Measurements from ENCODE around the gene DDX54.

Gene DDX54

GRCh38 chr12:113185180-113186032, at the start of gene DDX54, which contains the start of gene RITA1:
DDX54 (minus strand) TSS chr12:113185478; CDS start chr12:113185451, 27 bp downstream.
RITA1 (plus strand) TSS chr12:113185721; CDS start chr12:113186747, 1,026 bp downstream.
- no CpG with 5 or more reads among the region's 89 CpGs for WGBS (ENCODE audit: insufficient coverage, insufficient read length)
- H3K9me3 ChIP-seq (ENCODE audit: control insufficient read depth, insufficient read depth, low read length): no peaks in the 10 kb centered on the region
- H3K4me3 ChIP-seq (ENCODE audit: low read length): peak within 1 kb of the TSS; percentile 75; the same call in 1 of the 2 replicates
- peaks cover 2% of the 10 kb centered on the region; the same call in 1 of the 2 replicates for H3K4me1 ChIP-seq (ENCODE audit: control insufficient read depth, insufficient read depth, low read length)
- H3K36me3 ChIP-seq (ENCODE audit: control insufficient read depth, insufficient read depth, low read length): peaks cover 6% of the 10 kb centered on the region; the same call in 1 of the 2 replicates
- peak; percentile 61 for DNase-seq (ENCODE audit: low read depth, low spot score)
- H3K27me3 ChIP-seq (ENCODE audit: control insufficient read depth, insufficient read depth, low read length): no peaks in the 10 kb centered on the region
- no peak within 1 kb of the TSS for H3K27ac ChIP-seq (ENCODE audit: low read length)

GRCh38 chr12:113234483-113234882, 49.2 kb upstream of the DDX54 start:
- Histone ChIP-seq H3K36me3 (ENCODE audit: control insufficient read depth, insufficient read depth, low read length) (no peaks in the 10 kb centered on the region), H3K9me3 (ENCODE audit: control insufficient read depth, insufficient read depth, low read length) (no peaks in the 10 kb centered on the region), H3K4me1 (ENCODE audit: control insufficient read depth, insufficient read depth, low read length) (peaks cover 11% of the 10 kb centered on the region; the same call in 1 of the 2 replicates), H3K27ac (ENCODE audit: low read length) (no peak overlapping the region), H3K4me3 (ENCODE audit: low read length) (no peak overlapping the region), H3K27me3 (ENCODE audit: control insufficient read depth, insufficient read depth, low read length) (no peaks in the 10 kb centered on the region)
- DNase-seq (ENCODE audit: low read depth, low spot score): no peak
- WGBS (ENCODE audit: insufficient coverage, insufficient read length): no CpG with 5 or more reads among the region's 4 CpGs

DNA sequence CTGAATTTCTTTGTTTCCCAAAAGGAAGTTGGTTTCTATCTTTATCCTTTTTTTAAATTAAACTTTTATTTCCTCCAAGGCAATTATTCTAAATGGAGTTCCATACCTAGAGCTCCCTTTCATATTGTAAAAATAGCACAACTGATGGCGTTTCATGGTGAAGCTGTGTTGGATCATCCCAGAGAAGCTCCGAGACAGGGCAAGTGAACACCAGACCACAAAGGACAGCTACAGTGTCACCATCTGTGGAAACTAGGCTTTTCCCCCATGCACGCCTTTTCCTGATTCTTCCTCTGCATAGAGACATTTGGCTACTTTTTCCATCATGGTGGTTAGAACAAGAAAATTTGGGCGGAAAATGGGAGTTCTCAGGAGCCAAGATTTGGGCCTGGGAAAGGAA, 48.7 kb upstream of the DDX54 start:
- no peaks in the 10 kb centered on the region for H3K9me3 ChIP-seq (ENCODE audit: control insufficient read depth, insufficient read depth, low read length)
- peaks cover 11% of the 10 kb centered on the region; the same call in 1 of the 2 replicates for H3K4me1 ChIP-seq (ENCODE audit: control insufficient read depth, insufficient read depth, low read length)
- no CpG with 5 or more reads among the region's 4 CpGs for WGBS (ENCODE audit: insufficient coverage, insufficient read length)
- H3K27ac ChIP-seq (ENCODE audit: low read length): no peak overlapping the region
- H3K4me3 ChIP-seq (ENCODE audit: low read length): no peak overlapping the region
- H3K27me3 ChIP-seq (ENCODE audit: control insufficient read depth, insufficient read depth, low read length): no peaks in the 10 kb centered on the region
- H3K36me3 ChIP-seq (ENCODE audit: control insufficient read depth, insufficient read depth, low read length): no peaks in the 10 kb centered on the region
- no peak for DNase-seq (ENCODE audit: low read depth, low spot score)

DNA sequence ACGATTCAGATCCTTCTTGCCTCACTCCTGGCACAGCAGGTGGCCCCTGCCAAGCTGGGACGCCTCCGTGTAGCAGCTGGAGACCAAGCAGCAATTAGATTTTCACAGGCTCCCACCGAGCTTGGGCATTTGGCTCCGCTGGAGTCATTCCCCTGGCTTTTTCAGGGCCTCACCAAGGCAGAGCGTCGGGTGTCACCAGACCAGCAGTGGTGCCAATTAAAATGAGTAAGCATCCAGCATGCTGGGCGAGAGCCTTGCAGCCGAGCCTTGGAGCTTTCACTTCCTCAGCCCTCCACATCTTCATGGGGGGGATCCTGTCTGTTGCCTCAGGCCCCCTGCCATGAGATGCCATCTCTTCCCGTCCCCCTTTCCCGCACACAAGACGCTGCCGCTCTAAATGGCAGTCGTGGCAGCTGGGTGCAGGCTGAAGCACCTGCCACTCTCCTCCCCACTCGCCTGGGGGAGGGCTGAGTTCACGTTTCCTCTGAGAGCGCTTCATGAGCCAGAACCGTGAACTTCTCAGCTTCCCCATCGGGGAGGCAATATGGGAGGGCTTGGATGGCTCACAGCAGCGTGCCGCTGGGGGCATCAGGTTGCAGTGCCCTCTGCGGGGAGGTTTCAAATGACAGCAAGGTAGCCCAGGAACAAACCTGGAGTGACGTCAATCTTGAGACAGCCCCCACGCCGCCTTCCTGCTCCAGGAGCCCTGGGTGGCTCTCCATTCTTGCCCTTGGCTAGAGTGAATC, 47.7 kb upstream of the DDX54 start:
- H3K4me1 ChIP-seq (ENCODE audit: control insufficient read depth, insufficient read depth, low read length): peaks cover 11% of the 10 kb centered on the region; the same call in 1 of the 2 replicates
- WGBS (ENCODE audit: insufficient coverage, insufficient read length): no CpG with 5 or more reads among the region's 25 CpGs
- H3K9me3 ChIP-seq (ENCODE audit: control insufficient read depth, insufficient read depth, low read length): no peaks in the 10 kb centered on the region
- H3K27ac ChIP-seq (ENCODE audit: low read length): no peak overlapping the region
- DNase-seq (ENCODE audit: low read depth, low spot score): peak; percentile 67
- H3K4me3 ChIP-seq (ENCODE audit: low read length): no peak overlapping the region
- H3K36me3 ChIP-seq (ENCODE audit: control insufficient read depth, insufficient read depth, low read length): no peaks in the 10 kb centered on the region
- no peaks in the 10 kb centered on the region for H3K27me3 ChIP-seq (ENCODE audit: control insufficient read depth, insufficient read depth, low read length)

- Histone ChIP-seq H3K9me3 (ENCODE audit: control insufficient read depth, insufficient read depth, low read length) (no peaks in the 10 kb centered on the region), H3K4me3 (ENCODE audit: low read length) (no peak overlapping the region), H3K27ac (ENCODE audit: low read length) (no peak overlapping the region), H3K27me3 (ENCODE audit: control insufficient read depth, insufficient read depth, low read length) (no peaks in the 10 kb centered on the region), H3K36me3 (ENCODE audit: control insufficient read depth, insufficient read depth, low read length) (no peaks in the 10 kb centered on the region), H3K4me1 (ENCODE audit: control insufficient read depth, insufficient read depth, low read length) (peaks cover 11% of the 10 kb centered on the region; the same call in 1 of the 2 replicates)
- DNase-seq (ENCODE audit: low read depth, low spot score): no peak
- no CpG with 5 or more reads among the region's 18 CpGs for WGBS (ENCODE audit: insufficient coverage, insufficient read length)
Measured at GRCh38 chr12:113232089-113232839, 47.0 kb upstream of the DDX54 start.

DNA sequence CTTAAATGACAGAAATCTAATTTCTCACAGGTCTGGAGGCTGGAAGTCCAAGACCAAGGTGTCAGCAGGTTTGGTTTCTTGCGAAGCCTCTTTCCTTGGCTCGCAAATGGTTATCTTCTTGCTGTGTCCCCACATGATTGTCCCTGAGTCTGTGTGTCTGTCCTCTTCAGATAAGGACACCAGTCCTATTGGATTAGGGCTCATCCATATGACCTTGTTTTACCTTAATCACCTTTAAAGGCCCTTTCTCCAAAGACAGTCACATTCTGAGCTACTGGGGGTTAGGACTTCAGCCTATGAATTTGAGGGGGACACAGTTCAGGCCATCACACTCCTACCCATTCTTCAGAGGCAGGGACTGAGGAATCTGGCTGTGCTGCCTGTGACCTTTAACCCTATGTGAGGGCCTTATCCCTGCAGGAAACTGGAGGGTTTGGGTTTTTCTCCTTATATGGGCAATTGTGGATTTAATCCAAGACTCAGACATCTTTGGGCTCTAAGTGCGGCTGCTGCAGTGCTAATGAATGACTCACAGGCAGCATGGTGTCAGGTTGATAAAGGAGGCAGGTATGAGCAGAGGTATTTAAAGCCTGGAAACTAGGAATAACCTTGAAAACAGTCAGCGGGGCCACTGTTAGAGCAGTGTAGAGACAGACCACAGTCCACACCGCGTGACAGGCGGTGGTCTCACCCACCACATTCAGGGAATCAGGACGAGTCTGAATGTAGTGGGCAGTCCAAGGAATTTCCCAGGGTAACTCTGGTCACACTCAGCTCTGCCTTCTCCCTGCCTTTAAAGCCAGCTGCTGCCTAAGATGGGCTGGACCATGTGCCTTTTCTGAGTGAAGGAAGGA, 46.2 kb upstream of the DDX54 start:
- Histone ChIP-seq H3K4me3 (ENCODE audit: low read length) (no peak overlapping the region), H3K9me3 (ENCODE audit: control insufficient read depth, insufficient read depth, low read length) (no peaks in the 10 kb centered on the region), H3K27me3 (ENCODE audit: control insufficient read depth, insufficient read depth, low read length) (no peaks in the 10 kb centered on the region), H3K36me3 (ENCODE audit: control insufficient read depth, insufficient read depth, low read length) (no peaks in the 10 kb centered on the region), H3K27ac (ENCODE audit: low read length) (no peak overlapping the region), H3K4me1 (ENCODE audit: control insufficient read depth, insufficient read depth, low read length) (peaks cover 11% of the 10 kb centered on the region; the same call in 1 of the 2 replicates)
- WGBS (ENCODE audit: insufficient coverage, insufficient read length): no CpG with 5 or more reads among the region's 8 CpGs
- DNase-seq (ENCODE audit: low read depth, low spot score): no peak

DNA sequence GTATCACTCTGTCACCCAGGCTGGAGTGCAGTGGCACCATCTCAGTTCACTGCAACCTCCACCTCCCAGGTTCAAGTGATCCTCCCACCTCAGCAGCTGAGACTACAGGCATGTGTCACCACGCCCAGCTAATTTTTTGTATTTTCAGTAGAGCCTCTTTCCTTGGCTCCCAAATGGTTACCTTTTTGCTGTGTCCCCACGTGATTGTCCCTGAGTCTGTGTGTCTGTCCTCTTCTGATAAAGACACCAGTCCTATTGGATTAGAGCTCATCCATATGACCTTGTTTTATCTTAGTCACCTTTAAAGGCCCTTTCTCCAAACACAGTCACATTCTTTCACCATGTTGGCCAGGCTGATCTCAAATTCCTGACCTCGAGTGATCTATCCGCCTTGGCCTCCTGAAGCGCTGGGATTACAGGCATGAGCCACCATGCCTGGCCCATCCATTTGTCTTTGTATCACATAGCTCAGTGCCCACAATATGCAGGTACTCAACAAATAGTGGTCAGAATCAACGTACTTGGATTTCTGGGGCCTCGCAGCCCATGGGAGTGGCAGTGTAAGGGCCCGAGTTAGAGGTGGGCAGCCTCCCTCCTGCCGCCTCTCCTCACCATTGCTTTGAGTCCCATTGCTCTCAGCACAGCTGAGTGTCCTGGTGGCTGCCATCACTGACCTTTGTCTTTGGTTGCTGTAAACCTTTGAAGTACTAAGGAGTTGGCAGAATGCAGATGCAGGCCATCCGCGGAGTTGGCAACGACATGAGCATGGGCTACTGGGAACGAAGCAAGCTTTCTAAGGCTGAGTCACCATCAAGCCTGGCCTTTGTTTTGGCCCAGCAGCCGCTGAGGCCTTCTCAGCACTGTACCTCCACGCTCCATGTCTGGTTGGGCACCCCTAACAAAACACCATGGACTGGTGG, 45.3 kb upstream of the DDX54 start:
- Histone ChIP-seq H3K27ac (ENCODE audit: low read length) (no peak overlapping the region), H3K27me3 (ENCODE audit: control insufficient read depth, insufficient read depth, low read length) (no peaks in the 10 kb centered on the region), H3K9me3 (ENCODE audit: control insufficient read depth, insufficient read depth, low read length) (no peaks in the 10 kb centered on the region), H3K4me3 (ENCODE audit: low read length) (no peak overlapping the region), H3K4me1 (ENCODE audit: control insufficient read depth, insufficient read depth, low read length) (peaks cover 11% of the 10 kb centered on the region; the same call in 1 of the 2 replicates), H3K36me3 (ENCODE audit: control insufficient read depth, insufficient read depth, low read length) (no peaks in the 10 kb centered on the region)
- no CpG with 5 or more reads among the region's 15 CpGs for WGBS (ENCODE audit: insufficient coverage, insufficient read length)
- DNase-seq (ENCODE audit: low read depth, low spot score): no peak

GRCh38 chr12:113228394-113229028, 43.2 kb upstream of the DDX54 start:
- no CpG with 5 or more reads among the region's 5 CpGs for WGBS (ENCODE audit: insufficient coverage, insufficient read length)
- Histone ChIP-seq H3K27me3 (ENCODE audit: control insufficient read depth, insufficient read depth, low read length) (no peaks in the 10 kb centered on the region), H3K4me1 (ENCODE audit: control insufficient read depth, insufficient read depth, low read length) (peaks cover 10% of the 10 kb centered on the region; the same call in 1 of the 2 replicates), H3K4me3 (ENCODE audit: low read length) (no peak overlapping the region), H3K9me3 (ENCODE audit: control insufficient read depth, insufficient read depth, low read length) (no peaks in the 10 kb centered on the region), H3K27ac (ENCODE audit: low read length) (no peak overlapping the region), H3K36me3 (ENCODE audit: control insufficient read depth, insufficient read depth, low read length) (no peaks in the 10 kb centered on the region)
- no peak for DNase-seq (ENCODE audit: low read depth, low spot score)

Data from iPS DF 6.9 (cell line).